HG03342 (cell line): ENCODE results near the gene OVAAL.

Experiments
- ATAC-seq: cut with Tn5 transposase; IDR thresholded peaks from one replicate; pipeline ENCODE4 v1.9.1; 2021; ENCODE audit warnings: mild to moderate bottlenecking, moderate library complexity; ENCODE audit not compliant: unreplicated experiment

The OVAAL gene

DNA sequence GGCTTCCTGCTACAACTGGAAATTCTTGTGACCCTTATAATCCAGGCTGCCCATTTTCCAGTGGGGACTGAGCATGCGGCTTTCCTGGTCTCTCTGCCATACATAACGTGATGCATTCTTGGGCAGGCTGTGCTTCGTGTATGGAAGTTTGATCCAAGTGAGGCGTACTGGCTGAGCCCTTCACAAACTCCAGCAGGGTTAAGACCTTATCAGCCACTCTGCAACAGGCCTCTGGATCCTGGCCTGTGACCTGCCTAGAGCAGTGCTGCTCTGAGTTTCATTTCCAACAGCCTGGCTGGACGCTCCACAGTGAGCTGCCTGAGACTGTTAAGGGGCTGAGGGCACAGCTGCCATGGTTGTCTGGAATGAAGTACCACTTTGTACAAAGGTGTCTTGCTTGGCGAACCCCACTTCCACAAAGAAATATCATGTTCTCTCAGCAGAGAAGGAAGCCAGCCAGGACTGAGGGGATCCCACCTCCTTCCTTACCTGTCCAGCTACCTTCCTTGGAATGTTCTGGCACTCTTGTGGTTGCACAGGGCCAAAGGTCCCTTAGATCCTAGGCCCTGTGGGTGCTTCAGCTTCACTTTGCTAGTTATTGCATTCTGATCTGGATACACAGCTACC, 44.6 kb downstream of the OVAAL start:
- ATAC-seq: no peak

- ATAC-seq: no peak
Measured at GRCh38 chr1:180603850-180604226, 45.1 kb downstream of the OVAAL start.

DNA sequence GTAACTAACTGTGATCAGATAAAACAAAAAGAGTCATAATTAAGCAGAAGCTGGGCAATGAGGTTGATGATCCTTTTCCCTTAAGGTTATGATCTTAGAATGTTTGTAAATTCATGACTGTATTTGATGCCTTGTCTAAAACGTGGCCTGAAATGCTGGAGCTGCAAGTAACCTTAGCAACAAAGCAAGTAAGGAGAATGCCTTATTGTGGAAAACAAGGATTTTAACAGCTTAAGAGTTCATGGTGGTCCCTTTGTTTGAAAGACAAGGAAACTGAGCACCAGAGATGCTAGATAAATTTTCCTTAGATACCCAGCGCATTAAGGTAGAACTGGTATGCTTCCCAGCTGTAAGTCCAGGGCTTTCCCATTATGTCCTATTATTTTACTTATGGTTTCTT, 47.4 kb downstream of the OVAAL start:
- ATAC-seq: no peak

DNA sequence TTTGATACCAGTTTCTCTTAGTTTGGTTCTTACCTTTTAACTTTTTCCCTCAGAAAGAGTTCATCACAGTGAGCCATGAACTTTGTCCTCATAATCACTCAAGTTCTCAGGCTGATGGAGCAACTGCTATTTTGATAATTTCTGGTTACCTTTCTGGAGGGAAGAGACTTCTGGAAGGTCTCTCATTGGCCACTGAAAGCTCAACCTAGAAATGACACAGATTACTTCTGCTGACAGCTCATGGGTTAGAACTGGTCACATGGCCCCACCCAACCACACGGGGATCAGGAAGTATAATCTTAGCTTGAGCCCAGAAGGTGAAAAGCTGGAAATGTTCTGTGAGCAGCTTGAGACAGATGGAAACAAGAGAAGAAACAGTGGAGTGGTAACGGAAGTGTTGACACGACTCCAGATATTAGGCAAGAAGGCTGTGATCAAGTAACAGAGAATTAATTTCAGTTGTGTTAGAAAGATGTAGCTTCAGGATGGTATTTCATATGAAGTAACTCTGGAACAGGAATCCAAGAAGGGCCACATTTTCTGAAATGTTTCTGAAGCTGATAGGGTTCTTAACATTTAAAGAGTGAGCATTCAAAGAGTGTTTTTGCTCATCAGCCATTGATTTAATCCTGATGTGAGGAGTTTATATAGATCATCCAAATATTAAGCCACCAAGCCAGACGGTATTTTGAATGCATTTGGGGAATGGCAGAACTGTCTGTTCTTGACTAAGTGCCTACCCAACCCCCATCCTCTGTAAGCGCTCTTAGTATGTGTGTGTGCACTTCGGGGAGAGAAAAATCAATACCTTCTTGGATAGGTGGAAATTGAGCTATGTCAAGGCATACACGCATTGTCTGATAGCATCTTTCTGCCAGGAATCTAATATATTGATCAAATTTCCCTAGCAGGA, 51.1 kb downstream of the OVAAL start:
- ATAC-seq: no peak

DNA sequence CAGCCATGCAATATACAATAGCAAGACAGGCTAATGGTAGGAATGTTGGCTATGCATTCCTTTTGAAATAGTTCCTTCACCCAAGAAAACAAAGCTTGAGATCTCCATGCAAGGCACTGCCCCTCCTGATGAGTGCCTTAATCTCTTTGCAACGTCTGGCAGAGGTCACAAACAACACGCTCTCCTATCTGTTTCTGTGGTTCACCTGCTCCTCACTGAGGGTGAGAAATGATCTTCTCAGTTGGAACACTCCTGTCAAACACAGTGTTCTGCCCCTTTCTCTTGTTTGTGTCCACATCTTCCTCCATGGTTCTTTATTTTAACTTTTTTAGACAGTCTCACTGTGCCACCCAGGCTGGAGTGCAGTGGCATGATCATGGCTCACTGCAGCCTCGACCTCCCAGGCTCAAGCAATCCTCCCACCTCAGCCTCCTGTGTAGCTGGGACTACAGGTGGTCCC, 51.8 kb downstream of the OVAAL start:
- ATAC-seq: no peak

GRCh38 chr1:180611016-180611930, 52.5 kb downstream of the OVAAL start:
- no peak for ATAC-seq

GRCh38 chr1:180612632-180613031, 53.9 kb downstream of the OVAAL start:
- no peak for ATAC-seq

DNA sequence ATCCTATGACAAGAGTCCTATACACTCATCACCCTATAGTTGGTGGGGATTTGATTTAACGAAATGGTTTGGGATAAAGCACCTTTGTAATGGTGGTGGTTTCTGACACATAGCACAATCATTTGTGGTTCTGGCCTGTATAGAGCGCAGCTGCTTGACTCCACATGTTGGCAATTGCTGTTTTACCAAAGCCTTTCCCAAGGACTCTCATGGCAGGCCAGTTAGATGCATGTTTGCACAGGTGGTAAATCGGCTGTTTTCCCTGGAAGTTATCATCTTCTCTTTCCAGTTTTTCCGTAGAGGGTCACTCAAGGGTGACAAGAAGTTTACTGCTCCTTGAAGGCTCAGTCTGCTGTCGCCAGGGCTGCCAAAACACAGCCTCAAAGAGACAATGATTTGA, 56.0 kb downstream of the OVAAL start:
- ATAC-seq: no peak

- ATAC-seq: no peak
Measured at GRCh38 chr1:180615493-180616290, 56.9 kb downstream of the OVAAL start.
